DND-41 (cell line): ENCODE results near the gene TTLL5.

Experiments used
- ATAC-seq: fragments of 200-7000 bp; cut with Tn5 transposase; 3 replicates; pipeline ENCODE4 v1.9.1; 2021; ENCODE audit warnings: low read depth; ENCODE audit not compliant: insufficient read depth
- DNase-seq: peaks from one replicate; pipeline ENCODE4 v3.0.0-alpha.2; 2020
- H2AFZ ChIP-seq: 2 replicates; pipeline ENCODE4 v1.6.0; 2012; ENCODE audit warnings: low read depth, low read length
- H3K27ac ChIP-seq: 2 replicates; pipeline ENCODE4 v1.5.1; 2012; ENCODE audit warnings: low read length, inconsistent platforms
- H3K27me3 ChIP-seq: fragments of 200-600 bp; sonication (generic); 2 replicates; pipeline ENCODE4 v1.6.0; 2012; ENCODE audit warnings: low read length, mild to moderate bottlenecking, inconsistent platforms; ENCODE audit not compliant: insufficient read depth, poor library complexity
- H3K36me3 ChIP-seq: 2 replicates; pipeline ENCODE4 v1.5.1; 2012; ENCODE audit warnings: low read length, inconsistent platforms; ENCODE audit not compliant: insufficient read depth
- H3K4me1 ChIP-seq: 2 replicates; pipeline ENCODE4 v1.5.1; 2012; ENCODE audit warnings: mild to moderate bottlenecking, low read length; ENCODE audit not compliant: insufficient read depth
- H3K4me2 ChIP-seq: 2 replicates; pipeline ENCODE4 v1.6.0; 2012; ENCODE audit warnings: mild to moderate bottlenecking, moderate library complexity, low read length, inconsistent platforms; ENCODE audit not compliant: insufficient read depth
- H3K4me3 ChIP-seq, 2 experiments: fragments of 200-600 bp in 1 of 2; shearing (Covaris generic) in 1 of 2; 2 replicates each; pipeline ENCODE4 v1.5.1; 2012 to 2016; ENCODE audit warnings: inconsistent platforms in 2 of 2, low read length in 2 of 2, mild to moderate bottlenecking in 2 of 2, low read depth in 1 of 2, moderate library complexity in 1 of 2
- H3K79me2 ChIP-seq: 2 replicates; pipeline ENCODE4 v1.6.0; 2012; ENCODE audit warnings: low read length, inconsistent platforms; ENCODE audit not compliant: insufficient read depth
- H3K9ac ChIP-seq: 2 replicates; pipeline ENCODE4 v1.6.0; 2012; ENCODE audit warnings: low read depth, mild to moderate bottlenecking, inconsistent platforms, low read length, moderate library complexity
- H3K9me3 ChIP-seq: 2 replicates; pipeline ENCODE4 v1.5.1; 2012; ENCODE audit warnings: low read length, moderate library complexity, mild to moderate bottlenecking, inconsistent platforms; ENCODE audit not compliant: insufficient read depth, severe bottlenecking
- H4K20me1 ChIP-seq: 2 replicates; pipeline ENCODE4 v1.6.0; 2012; ENCODE audit warnings: low read length; ENCODE audit not compliant: insufficient read depth
- EZH2 ChIP-seq: IDR thresholded peaks from 3 replicates; pipeline ENCODE4 v1.6.1; 2012; ENCODE audit warnings: borderline replicate concordance, low read depth, mild to moderate bottlenecking, moderate library complexity, low read length, inconsistent platforms; ENCODE audit not compliant: severe bottlenecking
- TF ChIP-seq, protein P1 (sequence below): IDR thresholded peaks from 2 replicates; pipeline ENCODE4 v1.5.1; 2012; ENCODE audit warnings: borderline replicate concordance, low read length, moderate library complexity, mild to moderate bottlenecking; ENCODE audit not compliant: poor library complexity, severe bottlenecking; ENCODE audit errors: extremely low read depth

The TTLL5 gene

GRCh38 chr14:75858362-75858761 lies 197.3 kb downstream of the TTLL5 start:
- Histone ChIP-seq H3K4me3 (no peak overlapping the region), H3K9ac (no peak overlapping the region), H3K4me1 (no peaks in the 10 kb centered on the region), H3K27ac (no peak overlapping the region), H3K79me2 (no peaks in the 10 kb centered on the region), H4K20me1 (no peaks in the 10 kb centered on the region), H3K36me3 (no peaks in the 10 kb centered on the region), H3K9me3 (no peaks in the 10 kb centered on the region), H3K27me3 (no peaks in the 10 kb centered on the region), H2AFZ (no peak overlapping the region), H3K4me2 (no peak overlapping the region)
- ATAC-seq: no peak
- TF ChIP-seq EZH2: no peak
- TF ChIP-seq, protein P1, sequence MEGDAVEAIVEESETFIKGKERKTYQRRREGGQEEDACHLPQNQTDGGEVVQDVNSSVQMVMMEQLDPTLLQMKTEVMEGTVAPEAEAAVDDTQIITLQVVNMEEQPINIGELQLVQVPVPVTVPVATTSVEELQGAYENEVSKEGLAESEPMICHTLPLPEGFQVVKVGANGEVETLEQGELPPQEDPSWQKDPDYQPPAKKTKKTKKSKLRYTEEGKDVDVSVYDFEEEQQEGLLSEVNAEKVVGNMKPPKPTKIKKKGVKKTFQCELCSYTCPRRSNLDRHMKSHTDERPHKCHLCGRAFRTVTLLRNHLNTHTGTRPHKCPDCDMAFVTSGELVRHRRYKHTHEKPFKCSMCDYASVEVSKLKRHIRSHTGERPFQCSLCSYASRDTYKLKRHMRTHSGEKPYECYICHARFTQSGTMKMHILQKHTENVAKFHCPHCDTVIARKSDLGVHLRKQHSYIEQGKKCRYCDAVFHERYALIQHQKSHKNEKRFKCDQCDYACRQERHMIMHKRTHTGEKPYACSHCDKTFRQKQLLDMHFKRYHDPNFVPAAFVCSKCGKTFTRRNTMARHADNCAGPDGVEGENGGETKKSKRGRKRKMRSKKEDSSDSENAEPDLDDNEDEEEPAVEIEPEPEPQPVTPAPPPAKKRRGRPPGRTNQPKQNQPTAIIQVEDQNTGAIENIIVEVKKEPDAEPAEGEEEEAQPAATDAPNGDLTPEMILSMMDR: no peak
- DNase-seq: no peak

DNA sequence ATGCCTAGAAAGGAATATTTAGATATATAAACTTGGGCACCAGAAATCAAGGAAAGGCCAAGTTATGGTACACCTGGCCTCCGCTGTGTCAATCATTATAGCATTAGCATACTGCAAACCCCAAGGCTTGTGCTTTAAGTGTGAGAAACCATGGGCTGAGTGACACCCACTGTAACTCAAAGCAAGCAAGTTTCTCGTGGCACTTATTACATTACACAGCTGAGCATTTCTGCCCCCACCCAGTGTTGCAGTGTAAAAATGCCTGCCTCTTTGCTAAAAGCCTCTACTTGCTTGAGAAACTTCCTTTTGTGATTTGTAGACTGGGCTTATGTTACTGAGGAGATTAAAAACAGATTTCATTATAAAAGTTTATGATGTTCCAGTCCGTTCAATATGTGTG lies 198.7 kb downstream of the TTLL5 start:
- ATAC-seq: no peak
- no peak overlapping the region for H3K27ac ChIP-seq
- DNase-seq: no peak
- no peak overlapping the region for H3K9ac ChIP-seq
- H3K9me3 ChIP-seq: no peaks in the 10 kb centered on the region
- no peaks in the 10 kb centered on the region for H3K4me1 ChIP-seq
- no peaks in the 10 kb centered on the region for H4K20me1 ChIP-seq
- no peak overlapping the region for H3K4me2 ChIP-seq
- no peak overlapping the region for H3K4me3 ChIP-seq
- no peak for TF ChIP-seq EZH2
- TF ChIP-seq, protein P1: no peak
- no peaks in the 10 kb centered on the region for H3K79me2 ChIP-seq
- no peak overlapping the region for H2AFZ ChIP-seq
- H3K27me3 ChIP-seq: no peaks in the 10 kb centered on the region
- no peaks in the 10 kb centered on the region for H3K36me3 ChIP-seq

DNA sequence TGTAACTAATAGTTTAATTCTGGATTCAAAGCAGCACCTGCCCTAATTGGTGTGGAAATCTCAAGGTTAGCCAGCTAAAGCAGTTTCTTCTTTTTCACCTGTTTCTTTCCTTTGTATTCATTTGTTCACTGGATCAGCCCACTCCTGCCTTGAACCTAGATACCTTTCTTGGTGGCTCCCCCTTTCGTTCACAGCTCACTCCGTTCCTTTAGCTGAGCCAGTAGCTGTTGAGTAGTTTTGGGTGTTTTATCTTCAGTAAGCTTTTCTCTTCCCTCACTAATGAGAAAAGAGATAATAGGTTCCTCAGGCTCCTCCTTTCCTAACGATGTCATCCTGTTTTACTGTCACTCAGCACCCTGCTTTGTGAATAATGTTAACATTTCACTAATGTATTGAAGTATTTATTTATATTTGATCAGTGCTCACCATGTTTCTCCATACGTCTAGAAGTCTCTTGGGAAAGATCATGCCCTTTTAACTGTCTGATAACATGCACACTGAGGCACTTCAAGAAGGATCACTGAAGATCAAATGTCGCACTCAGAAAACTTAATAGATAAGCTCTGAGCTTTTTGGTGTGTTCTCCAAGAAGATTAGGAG lies 199.6 kb downstream of the TTLL5 start:
- H2AFZ ChIP-seq: no peak overlapping the region
- TF ChIP-seq EZH2: no peak
- TF ChIP-seq, protein P1: no peak
- no peaks in the 10 kb centered on the region for H3K79me2 ChIP-seq
- DNase-seq (no peak), ATAC-seq (no peak)
- H3K27me3 ChIP-seq: no peaks in the 10 kb centered on the region
- H3K27ac ChIP-seq: no peak overlapping the region
- H3K4me2 ChIP-seq: no peak overlapping the region
- H4K20me1 ChIP-seq: no peaks in the 10 kb centered on the region
- no peaks in the 10 kb centered on the region for H3K4me1 ChIP-seq
- H3K9ac ChIP-seq: no peak overlapping the region
- H3K9me3 ChIP-seq: no peaks in the 10 kb centered on the region
- no peak overlapping the region for H3K4me3 ChIP-seq
- no peaks in the 10 kb centered on the region for H3K36me3 ChIP-seq

- no peaks in the 10 kb centered on the region for H3K79me2 ChIP-seq
- ATAC-seq (no peak), DNase-seq (no peak)
- no peak overlapping the region for H3K9ac ChIP-seq
- H3K4me1 ChIP-seq: no peaks in the 10 kb centered on the region
- H3K4me3 ChIP-seq: no peak overlapping the region
- H3K9me3 ChIP-seq: no peaks in the 10 kb centered on the region
- no peak overlapping the region for H2AFZ ChIP-seq
- no peak overlapping the region for H3K27ac ChIP-seq
- TF ChIP-seq EZH2: no peak
- TF ChIP-seq, protein P1: no peak
- H4K20me1 ChIP-seq: no peaks in the 10 kb centered on the region
- H3K36me3 ChIP-seq: no peaks in the 10 kb centered on the region
- H3K27me3 ChIP-seq: no peaks in the 10 kb centered on the region
- H3K4me2 ChIP-seq: no peak overlapping the region
These were observed 200.1 kb downstream of the TTLL5 start for GRCh38 chr14:75861161-75861621.
